SH-SY5Y (cell line): ENCODE measurements around the gene MYO1D.

Source experiments
- GATA2 ChIP-seq: IDR thresholded peaks from 2 replicates; pipeline ENCODE4 v1.6.1; 2011; ENCODE audit warnings: mild to moderate bottlenecking, low read depth, low read length
- GATA3 ChIP-seq: IDR thresholded peaks from 2 replicates; pipeline ENCODE4 v1.6.1; 2011; ENCODE audit warnings: low read depth, mild to moderate bottlenecking, low read length, moderate library complexity

GRCh38 chr17:32759476-32759875 is 117.4 kb downstream of the MYO1D start:
- no peak for TF ChIP-seq GATA2
- no peak for TF ChIP-seq GATA3
